Caco-2 (cell line): Measurements from ENCODE around the gene AP2S1. TPM values are rescaled to one million over a fixed set of nuclear protein-coding genes. Genes with fewer than 3 reads are reported as not detected.

Experiments
- BruUV-seq: library from RNA; stranded (reverse); fragments of 400-500 nt; replicated peaks from 2 replicates; lab custom pipeline; 2021; lab: Mats Ljungman, UMichigan
- CTCF ChIA-PET: fragments of 300-600 bp; sonication (Branson Sonifier 250); formaldehyde crosslinking; loops from one replicate; lab custom pipeline; 2022; ENCODE audit warnings: antibody characterized with exemption; lab: Charles Lee
- POLR2A ChIA-PET: fragments of 300-600 bp; sonication (Branson Sonifier 250); formaldehyde crosslinking; loops from one replicate; lab custom pipeline; 2022; ENCODE audit warnings: antibody characterized with exemption; lab: Charles Lee
- DNase-seq, 2 experiments: peaks; one replicate each; pipeline versions ENCODE4 v3.0.0 to v3.0.0-alpha.2; 2020 to 2022
- H3K27me3 ChIP-seq: replicated peaks from 2 replicates; pipeline ENCODE4 v1.6.0; 2011; ENCODE audit warnings: low read length; ENCODE audit not compliant: control insufficient read depth, insufficient read depth
- H3K36me3 ChIP-seq: 2 replicates; pipeline ENCODE4 v1.5.1; 2011; ENCODE audit warnings: low read length; ENCODE audit not compliant: control insufficient read depth, insufficient read depth
- H3K4me1 ChIP-seq: fragments of 250-450 bp; sonication (Bioruptor Pico); 2 replicates; pipeline ENCODE4 v1.5.1; 2020; ENCODE audit warnings: mild to moderate bottlenecking
- H3K4me3 ChIP-seq: 2 replicates; pipeline ENCODE4 v1.5.1; 2011; ENCODE audit warnings: low read depth, mild to moderate bottlenecking, control low read depth, low read length
- H3K9me3 ChIP-seq: fragments of 250-450 bp; sonication (Bioruptor Pico); 2 replicates; pipeline ENCODE4 v1.5.1; 2020; ENCODE audit warnings: mild to moderate bottlenecking, moderate library complexity
- H3K27ac Mint-ChIP-seq: one replicate; pipeline ENCODE4 v1.8.0; 2022; ENCODE audit warnings: mixed read lengths; ENCODE audit not compliant: unreplicated experiment
- H3K27me3 Mint-ChIP-seq: one replicate; pipeline ENCODE4 v1.8.0; 2022; ENCODE audit warnings: mixed read lengths; ENCODE audit not compliant: insufficient read depth, unreplicated experiment
- H3K36me3 Mint-ChIP-seq: one replicate; pipeline ENCODE4 v1.8.0; 2022; ENCODE audit warnings: mild to moderate bottlenecking, mixed read lengths; ENCODE audit not compliant: insufficient read depth, unreplicated experiment
- H3K4me1 Mint-ChIP-seq: one replicate; pipeline ENCODE4 v1.8.0; 2022; ENCODE audit warnings: low read depth, mixed read lengths; ENCODE audit not compliant: unreplicated experiment
- H3K4me3 Mint-ChIP-seq: one replicate; pipeline ENCODE4 v1.8.0; 2022; ENCODE audit warnings: mild to moderate bottlenecking, moderate library complexity, mixed read lengths; ENCODE audit not compliant: unreplicated experiment
- H3K9me3 Mint-ChIP-seq: one replicate; pipeline ENCODE4 v1.8.0; 2022; ENCODE audit warnings: mixed read lengths; ENCODE audit not compliant: unreplicated experiment
- intact Hi-C: fragments of 100-400 bp; cut with micrococcal nuclease; formaldehyde crosslinking; loops from one replicate; pipeline ENCODE4 v1.10.0; 2022; ENCODE audit not compliant: unreplicated experiment
- total RNA-seq: library from RNA; stranded (reverse); gene quantifications from 2 replicates; pipeline ENCODE4 v1.2.3, GENCODE V29; 2022
- TF ChIP-seq, protein P1 (sequence below), 2 experiments: fragments of 200-600 bp in 1 of 2; IDR thresholded peaks; 1 replicate in 1 of 2; 2 replicates in 1 of 2; pipeline versions ENCODE4 v1.5.1 to v1.8.0; 2011 to 2022; ENCODE audit warnings: antibody characterized with exemption in 1 of 2, control low read depth in 1 of 2, inconsistent platforms in 1 of 2, low read depth in 1 of 2, low read length in 1 of 2, mild to moderate bottlenecking in 1 of 2, moderate library complexity in 1 of 2; ENCODE audit not compliant: insufficient read depth in 1 of 2, severe bottlenecking in 1 of 2, unreplicated experiment in 1 of 2

The AP2S1 gene
- total RNA-seq, 1 experiment from 2014 or later = 211 TPM

DNA sequence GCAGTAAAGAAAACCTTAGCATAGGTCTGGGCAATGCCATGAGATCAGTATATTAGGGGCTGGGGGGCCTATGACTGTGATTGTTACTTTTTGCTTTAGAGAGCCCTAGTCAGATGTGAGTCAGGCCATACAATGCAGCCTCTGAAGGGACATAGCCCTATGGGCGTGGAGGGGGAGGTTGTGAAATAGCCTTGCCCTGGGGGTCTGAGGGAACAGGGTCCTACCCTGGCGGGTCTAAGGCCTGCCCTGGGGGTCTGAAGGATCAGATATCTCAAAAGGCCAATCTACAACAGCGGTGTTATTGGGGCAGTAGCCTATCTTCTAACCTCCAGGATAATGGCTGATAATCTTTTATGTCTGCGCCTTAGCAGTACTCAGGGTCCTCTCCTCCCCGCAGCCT is 48.5 kb downstream of the AP2S1 start:
- no peaks in the 10 kb centered on the region for H3K27me3 Mint-ChIP-seq
- DNase-seq = no peak
- no TSS peak for BruUV-seq
- H3K4me3 Mint-ChIP-seq = no peak overlapping the region
- no peaks in the 10 kb centered on the region for H3K36me3 ChIP-seq
- H3K4me3 ChIP-seq = no peak overlapping the region
- POLR2A ChIA-PET = no interaction called here
- intact Hi-C loops = no loop called here
- H3K9me3 Mint-ChIP-seq = no peaks in the 10 kb centered on the region
- no peaks in the 10 kb centered on the region for H3K9me3 ChIP-seq
- peak overlapping the region; percentile 56 for H3K27ac Mint-ChIP-seq
- no peaks in the 10 kb centered on the region for H3K36me3 Mint-ChIP-seq
- no peaks in the 10 kb centered on the region for H3K27me3 ChIP-seq
- CTCF ChIA-PET = interaction anchor here (0.6 kb wide), 1 partner anchor 38 kb away, joined by 6 read pairs; no protein-coding TSS in a partner anchor
- no peaks in the 10 kb centered on the region for H3K4me1 Mint-ChIP-seq
- TF ChIP-seq, protein P1, sequence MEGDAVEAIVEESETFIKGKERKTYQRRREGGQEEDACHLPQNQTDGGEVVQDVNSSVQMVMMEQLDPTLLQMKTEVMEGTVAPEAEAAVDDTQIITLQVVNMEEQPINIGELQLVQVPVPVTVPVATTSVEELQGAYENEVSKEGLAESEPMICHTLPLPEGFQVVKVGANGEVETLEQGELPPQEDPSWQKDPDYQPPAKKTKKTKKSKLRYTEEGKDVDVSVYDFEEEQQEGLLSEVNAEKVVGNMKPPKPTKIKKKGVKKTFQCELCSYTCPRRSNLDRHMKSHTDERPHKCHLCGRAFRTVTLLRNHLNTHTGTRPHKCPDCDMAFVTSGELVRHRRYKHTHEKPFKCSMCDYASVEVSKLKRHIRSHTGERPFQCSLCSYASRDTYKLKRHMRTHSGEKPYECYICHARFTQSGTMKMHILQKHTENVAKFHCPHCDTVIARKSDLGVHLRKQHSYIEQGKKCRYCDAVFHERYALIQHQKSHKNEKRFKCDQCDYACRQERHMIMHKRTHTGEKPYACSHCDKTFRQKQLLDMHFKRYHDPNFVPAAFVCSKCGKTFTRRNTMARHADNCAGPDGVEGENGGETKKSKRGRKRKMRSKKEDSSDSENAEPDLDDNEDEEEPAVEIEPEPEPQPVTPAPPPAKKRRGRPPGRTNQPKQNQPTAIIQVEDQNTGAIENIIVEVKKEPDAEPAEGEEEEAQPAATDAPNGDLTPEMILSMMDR (IDR thresholded peaks at IDR 0.05; ENCODE audit: insufficient read depth in 1 of 2, low read depth in 1 of 2, low read length in 1 of 2, severe bottlenecking in 1 of 2, unreplicated experiment in 1 of 2) = no peak
- peaks cover 36% of the 10 kb centered on the region for H3K4me1 ChIP-seq

DNA sequence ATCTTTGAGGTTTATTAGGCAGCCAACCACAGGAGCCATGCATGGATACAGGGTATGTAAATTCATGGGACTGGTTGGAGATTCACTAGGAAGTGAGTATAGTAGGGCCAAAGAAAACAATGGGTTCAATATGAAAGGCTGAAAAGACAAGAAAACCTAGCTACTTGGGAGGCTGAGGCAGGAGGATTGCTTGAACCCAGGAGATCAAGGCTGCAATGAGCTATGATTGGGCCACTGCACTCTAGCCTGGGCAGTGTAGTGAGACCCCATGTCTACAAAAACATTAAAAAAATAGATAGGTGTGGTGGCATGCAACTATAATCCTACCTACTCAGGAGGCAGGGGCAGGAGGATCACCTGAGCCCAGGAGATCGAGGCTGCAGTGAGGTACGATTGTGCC is 51.9 kb downstream of the AP2S1 start:
- peaks cover 30% of the 10 kb centered on the region for H3K4me1 ChIP-seq
- POLR2A ChIA-PET = no interaction called here

DNA sequence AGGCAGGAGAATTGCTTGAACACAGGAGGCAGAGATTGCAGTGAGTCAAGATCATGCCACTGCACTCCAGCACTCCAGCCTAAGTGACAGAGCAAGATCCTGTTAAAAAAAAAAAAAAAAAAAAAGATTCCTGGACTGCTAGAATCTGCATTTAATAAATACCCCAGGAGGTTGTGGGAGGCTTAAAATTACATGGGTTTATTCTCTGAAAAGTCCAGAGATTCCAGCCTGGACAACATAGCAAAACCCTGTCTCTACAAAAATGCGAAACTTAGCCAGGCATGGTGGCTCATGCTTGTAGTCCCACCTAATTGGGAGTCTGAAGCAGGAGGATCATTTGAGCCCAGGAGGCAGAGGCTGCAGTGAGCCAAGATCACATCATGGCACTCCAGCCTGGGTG is 52.8 kb downstream of the AP2S1 start:
- Histone ChIP-seq H3K36me3 (no peaks in the 10 kb centered on the region), H3K4me1 (peaks cover 23% of the 10 kb centered on the region), H3K4me3 (no peak overlapping the region), H3K9me3 (no peaks in the 10 kb centered on the region), H3K27me3 (no peaks in the 10 kb centered on the region)
- H3K36me3 Mint-ChIP-seq = no peaks in the 10 kb centered on the region
- ChIA-PET POLR2A (no interaction called here), CTCF (interaction anchor here (0.5 to 0.6 kb wide), 2 partner anchors 43 to 1039 kb away, joined by 3 to 4 read pairs; no protein-coding TSS in a partner anchor)
- no peak overlapping the region for H3K4me3 Mint-ChIP-seq
- intact Hi-C loops = no loop called here
- BruUV-seq = no TSS peak
- H3K27me3 Mint-ChIP-seq = no peaks in the 10 kb centered on the region
- no peak for DNase-seq
- H3K27ac Mint-ChIP-seq = no peak overlapping the region
- TF ChIP-seq, protein P1 (IDR thresholded peaks at IDR 0.05; ENCODE audit: insufficient read depth in 1 of 2, low read depth in 1 of 2, low read length in 1 of 2, severe bottlenecking in 1 of 2, unreplicated experiment in 1 of 2) = no peak
- no peaks in the 10 kb centered on the region for H3K9me3 Mint-ChIP-seq
- peaks cover 6% of the 10 kb centered on the region for H3K4me1 Mint-ChIP-seq

More for the DNA sequence above, 51.9 kb downstream of the AP2S1 start:
- H3K27me3 ChIP-seq = no peaks in the 10 kb centered on the region
- Mint-ChIP-seq H3K9me3 (no peaks in the 10 kb centered on the region), H3K4me3 (no peak overlapping the region), H3K4me1 (peaks cover 6% of the 10 kb centered on the region), H3K27ac (no peak overlapping the region), H3K27me3 (no peaks in the 10 kb centered on the region), H3K36me3 (no peaks in the 10 kb centered on the region)
- TF ChIP-seq, protein P1 (IDR thresholded peaks at IDR 0.05; ENCODE audit: insufficient read depth in 1 of 2, low read depth in 1 of 2, low read length in 1 of 2, severe bottlenecking in 1 of 2, unreplicated experiment in 1 of 2) = no peak
- intact Hi-C loops = no loop called here
- no peaks in the 10 kb centered on the region for H3K9me3 ChIP-seq
- BruUV-seq = no TSS peak
- no peak overlapping the region for H3K4me3 ChIP-seq
- DNase-seq = no peak
- CTCF ChIA-PET = no interaction called here
- no peaks in the 10 kb centered on the region for H3K36me3 ChIP-seq
